GM19035 (cell line): ENCODE results near the gene CTNNA3.
"Not testable (repeated sequence)": the region's sequence is repeated elsewhere in the genome, so short reads cannot be mapped to it uniquely, and the experiment has no call there.

Experiments used
- ATAC-seq: cut with Tn5 transposase; IDR thresholded peaks from one replicate; pipeline ENCODE4 v1.9.1; 2021; ENCODE audit not compliant: unreplicated experiment

Gene CTNNA3

DNA sequence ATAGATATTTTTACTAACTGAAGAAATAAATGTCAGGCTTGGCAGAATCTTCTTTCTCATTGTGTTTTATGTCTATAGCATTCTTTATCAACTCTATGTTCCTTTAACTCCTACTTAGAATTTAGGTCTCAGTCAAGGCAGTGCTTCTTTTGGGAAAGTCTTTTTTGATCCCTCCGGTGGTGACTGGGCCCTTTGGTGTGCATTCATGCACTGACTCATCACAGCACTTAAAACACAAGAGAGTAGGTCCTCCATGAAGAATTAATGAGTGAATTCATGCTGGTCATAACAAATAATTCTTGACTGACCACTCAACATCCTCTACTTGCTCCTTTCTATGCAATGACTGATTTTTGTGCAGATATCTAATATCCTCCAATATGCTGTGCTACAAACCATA is 1229.0 kb downstream of the CTNNA3 start:
- ATAC-seq, result no peak

DNA sequence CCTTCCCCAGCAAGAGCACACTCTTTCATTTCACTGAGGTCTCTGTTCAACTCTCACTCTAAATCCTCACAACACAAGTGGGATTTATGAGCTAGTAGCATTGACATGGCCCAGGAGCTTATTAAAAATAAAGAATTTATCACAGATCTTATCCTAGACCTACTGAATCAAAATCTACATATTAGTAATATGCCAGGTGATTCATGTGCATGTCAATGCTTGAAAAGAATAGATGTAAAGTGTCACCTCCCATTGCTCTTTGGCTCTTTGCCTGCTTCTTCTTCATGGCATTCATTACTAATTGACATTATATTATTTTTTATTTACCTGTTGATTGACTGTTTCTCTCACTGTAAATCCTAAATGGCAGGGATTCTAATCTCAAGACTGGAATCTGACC is 1229.4 kb downstream of the CTNNA3 start:
- ATAC-seq, result no peak

DNA sequence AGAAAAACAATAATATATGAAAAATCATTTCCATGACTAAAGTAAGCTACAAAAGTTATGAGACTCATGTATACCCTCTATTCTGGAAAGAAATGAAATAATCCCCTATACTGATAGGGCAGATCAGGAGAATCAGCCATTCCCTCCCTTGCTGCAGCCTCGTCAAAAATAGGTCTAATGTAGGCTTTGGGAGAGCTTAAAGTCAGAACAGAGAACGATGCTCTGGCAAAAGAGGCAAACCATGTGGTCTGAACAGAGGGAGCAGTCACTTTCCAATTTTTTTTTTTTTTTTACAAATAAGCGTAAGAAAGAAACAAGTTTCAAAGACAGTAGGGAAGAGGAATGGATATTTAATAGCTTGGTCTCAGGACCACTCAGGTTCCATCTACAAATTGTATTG is 1232.4 kb downstream of the CTNNA3 start:
- no peak for ATAC-seq

DNA sequence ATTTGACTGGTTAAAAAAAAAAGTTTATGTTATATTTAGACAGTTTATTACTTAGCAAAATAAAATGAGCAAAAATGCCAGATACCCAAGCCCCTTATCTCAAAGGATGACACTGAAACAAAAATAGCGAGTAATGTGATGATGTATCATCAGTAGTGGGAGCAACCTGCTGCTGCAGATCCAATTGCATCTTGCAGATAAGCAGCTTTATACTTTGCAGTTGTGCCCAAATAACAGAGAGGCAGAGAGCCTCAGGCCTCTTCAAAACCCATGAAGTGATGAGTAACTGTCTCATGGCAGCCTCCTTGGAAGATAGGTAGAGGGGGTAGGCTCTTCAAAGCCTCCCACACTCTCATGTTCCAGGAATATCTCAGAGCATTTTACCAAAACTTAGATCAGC is 1238.4 kb downstream of the CTNNA3 start:
- no peak for ATAC-seq

DNA sequence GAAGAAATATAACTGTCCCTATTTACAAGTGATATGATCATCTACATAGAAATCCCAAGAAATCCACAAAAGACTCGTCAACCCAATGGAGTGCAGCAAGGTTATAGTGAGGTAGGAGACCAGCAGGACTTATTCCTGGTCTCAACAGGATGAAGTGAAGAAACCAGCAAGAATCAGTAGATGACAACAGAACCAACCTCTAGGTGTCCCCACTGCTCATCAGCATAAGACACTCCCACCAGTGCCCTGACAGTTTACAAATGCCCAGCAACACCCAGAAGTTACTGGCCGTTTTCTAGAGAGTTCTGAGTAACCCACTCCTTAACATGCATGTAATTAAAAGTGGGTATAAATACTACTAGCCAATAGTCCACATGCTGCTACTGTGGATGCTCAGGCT is 1240.7 kb downstream of the CTNNA3 start:
- no peak for ATAC-seq

DNA sequence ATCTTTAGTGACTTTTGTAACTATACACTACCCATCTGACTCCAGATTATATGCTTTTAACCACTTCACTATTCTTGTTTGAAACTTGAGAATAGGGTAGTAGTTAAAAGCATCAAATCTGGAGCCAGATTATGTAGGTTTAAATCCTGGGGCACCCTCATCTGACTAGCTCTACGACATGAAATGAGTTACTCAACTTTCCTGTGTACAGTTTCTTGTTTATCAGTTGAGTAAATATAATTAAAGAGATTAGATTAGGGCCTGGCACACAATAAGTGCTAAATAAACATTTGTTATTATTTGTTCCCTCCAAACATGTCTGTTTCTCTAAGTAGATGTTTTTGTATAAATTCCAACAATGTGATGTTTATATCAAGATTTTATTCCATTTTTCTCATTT is 1255.4 kb downstream of the CTNNA3 start:
- ATAC-seq, result no peak

DNA sequence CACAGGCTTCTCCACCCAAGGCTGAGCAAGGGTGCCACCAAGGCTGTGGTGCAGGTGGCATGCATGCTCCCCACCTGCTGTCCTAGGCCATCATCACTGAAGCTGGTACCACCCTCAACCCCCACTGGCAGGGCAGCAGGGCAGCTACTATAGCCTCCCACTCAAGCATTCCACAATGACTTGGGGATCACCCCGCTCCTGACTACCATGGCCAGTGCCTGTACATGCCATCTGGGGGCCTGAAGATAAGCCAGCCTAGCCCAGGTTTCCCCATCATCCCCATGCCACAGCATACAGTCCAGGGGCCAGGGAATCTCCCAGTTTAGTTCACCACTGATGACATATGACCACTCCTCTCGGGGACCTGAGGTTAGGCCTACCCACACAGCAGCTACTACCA is 1281.1 kb downstream of the CTNNA3 start:
- no peak for ATAC-seq

DNA sequence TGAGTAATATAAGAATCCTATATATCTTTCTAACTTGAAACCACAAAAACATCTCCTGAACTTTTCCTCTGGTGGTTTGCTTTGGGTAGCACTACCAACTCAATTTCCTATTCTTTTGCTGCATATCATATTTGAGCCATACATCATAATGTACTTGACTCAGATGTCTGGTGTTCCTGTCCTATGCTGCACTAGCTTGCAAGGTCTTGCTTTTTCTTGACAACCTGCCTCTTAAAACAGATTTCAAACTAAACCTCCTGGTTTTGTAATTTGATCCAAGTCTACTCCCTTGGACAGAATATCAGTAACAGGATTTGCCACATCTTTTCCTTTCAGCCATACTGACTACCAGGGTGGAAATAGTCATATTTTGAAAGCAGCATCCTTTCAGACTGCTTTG is 1290.4 kb downstream of the CTNNA3 start:
- no peak for ATAC-seq

DNA sequence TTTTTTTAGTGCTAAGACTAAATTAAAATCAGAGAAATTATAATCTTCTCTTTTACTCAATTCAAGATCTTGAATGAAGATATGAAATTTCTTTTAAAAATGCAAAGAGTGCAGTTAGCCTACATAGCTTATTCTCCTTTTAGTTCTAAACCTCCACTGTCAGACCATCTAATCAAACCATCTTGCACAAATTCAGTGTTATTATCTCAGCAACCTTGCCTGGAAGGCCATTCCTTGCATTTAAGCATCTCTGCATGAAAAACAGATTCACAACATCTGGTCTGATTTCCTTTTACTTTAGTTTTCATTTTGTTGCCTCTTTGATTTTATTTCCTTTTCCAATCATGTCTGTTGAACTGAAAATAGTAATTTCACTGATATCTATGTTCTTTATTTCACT is 1297.3 kb downstream of the CTNNA3 start:
- no peak for ATAC-seq

DNA sequence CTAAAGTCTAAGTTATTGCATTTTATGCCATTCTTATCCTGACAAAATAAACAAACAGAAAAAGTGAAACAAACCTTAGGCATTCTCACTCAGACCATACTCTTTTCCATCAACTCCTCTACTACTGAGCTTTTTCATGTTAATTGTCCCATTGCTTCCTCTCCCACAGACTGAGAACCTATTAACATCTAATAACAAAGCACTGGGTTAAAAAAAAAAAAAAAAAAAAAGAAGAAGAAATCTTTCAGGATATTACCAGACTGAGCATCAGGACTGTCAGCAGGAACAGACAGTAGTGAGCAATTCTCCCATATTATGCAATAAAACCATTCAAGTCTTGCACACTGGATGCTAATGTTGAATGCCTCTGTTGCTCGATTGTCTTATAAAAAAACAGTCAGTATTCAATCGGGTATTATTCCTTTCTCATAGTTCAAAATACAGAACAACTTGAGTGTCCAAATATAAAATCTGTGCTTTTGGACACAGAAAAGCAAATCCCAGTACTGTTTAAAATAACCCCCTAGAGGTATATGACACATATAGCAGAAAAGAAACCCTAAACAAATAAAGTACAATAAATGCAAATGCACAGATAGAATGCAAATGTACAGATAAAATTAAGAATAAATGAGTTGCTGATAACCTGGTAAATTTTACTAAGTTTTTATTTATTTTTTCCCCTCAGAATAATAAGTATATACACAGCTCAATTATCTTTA is 1301.5 kb downstream of the CTNNA3 start:
- ATAC-seq, result no peak

DNA sequence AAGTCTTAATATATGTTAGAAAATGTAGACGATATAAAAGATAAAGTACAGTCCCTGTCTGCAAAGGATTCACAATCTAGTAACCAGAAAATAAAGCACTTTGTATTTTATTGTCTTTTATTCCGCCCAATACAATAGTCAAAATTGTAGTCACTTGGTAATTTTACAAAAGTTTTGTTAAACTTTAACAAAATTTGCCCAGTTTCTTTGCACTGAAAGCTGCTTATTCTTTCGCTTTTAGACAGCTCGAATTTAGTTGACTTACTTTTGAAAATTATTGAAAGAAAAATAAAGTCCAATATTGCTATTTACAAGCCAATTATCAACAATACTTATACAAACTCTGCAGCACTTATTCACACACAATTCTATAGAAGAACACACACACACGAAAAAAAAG is 1305.1 kb downstream of the CTNNA3 start:
- no peak for ATAC-seq

DNA sequence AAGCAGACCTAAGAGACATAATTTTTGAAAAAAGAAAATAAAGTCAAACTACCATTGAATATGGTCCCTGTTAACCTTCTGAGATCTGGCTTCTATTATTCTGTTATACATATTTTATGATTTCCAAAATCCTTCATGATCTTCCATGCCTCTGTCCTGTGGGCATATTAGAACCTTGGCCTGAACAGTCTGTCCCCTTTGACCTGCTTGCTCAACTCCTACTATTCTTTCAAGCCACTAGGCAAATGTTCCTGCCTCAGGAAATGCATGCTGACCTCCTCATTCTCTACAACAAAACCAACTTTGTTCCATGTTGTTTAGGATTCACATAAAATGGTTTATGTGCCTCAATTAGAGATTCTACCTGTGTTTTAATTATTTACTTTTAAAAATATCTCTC is 1315.0 kb downstream of the CTNNA3 start:
- ATAC-seq, result no peak

DNA sequence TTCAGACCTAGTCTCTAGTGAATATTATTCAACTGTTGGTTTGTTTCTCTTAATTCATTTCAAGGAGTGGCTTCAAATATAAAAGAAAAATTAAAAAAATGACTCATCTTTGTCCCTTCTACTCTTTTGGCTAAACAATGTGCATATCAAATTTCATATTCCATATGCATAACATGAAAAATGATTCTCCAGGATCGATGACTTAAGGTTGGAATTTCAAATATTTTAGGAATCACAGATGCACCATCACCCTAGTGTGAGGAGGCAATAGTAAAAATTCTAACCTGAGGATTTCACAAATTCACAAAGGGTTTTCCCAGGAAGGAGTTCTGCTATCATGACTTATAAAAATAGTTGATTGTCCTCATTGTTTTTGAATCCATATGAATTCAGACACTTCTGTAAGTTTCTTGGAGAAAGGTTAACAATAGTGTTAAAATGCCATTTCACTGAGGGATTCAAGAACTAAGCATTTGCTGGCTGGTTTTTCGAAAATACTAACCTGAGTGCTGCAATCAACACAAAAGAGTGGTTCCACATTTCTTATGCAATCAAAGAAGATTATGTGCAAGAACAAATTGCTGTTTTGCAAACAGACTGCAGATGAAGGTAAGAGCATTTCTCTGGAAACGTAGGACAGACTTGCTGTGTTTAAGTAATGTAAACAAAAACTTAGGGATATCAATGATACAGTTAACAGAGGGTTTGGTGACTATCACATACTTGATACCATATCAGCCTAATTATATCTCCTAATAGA is 1317.7 kb downstream of the CTNNA3 start:
- ATAC-seq, result no peak

DNA sequence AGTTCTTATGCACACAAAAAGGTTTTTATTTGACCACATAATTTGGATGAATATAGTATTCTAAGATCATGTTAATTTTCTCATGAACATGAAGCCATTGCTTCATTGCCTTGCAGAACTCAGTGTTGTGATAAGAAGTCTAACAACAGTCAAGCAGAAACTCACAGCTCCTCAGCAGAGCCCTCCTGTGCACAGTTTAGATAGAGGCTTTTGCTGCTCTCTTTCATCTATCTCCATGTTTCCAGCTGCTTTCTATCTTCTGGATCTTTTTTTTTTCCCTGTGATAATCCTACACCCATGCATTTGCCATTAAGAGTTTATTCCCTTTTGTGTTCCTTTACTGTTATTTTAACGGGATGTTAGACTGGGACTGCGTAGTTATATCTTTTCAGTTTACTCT is 1327.8 kb downstream of the CTNNA3 start:
- ATAC-seq, result no peak

DNA sequence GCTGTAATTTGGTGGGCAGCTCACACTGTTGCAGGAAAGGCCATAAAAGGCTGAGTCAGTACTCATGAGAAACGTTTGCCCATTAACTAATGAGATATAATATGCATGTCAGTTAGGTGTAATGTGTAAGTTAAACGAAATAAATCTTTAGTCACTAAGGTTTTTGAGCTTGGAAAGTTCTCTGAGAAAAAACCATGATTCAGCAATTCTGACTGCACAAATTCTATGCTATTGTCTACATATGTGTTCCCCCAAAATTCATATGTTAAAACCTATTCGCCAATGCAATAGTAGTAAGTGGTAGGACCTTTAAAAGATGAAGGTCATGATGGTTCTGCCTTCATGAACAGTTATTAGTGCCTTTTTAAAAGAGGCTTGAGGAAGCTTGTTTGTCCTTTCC is 1329.8 kb downstream of the CTNNA3 start:
- ATAC-seq, result no peak

DNA sequence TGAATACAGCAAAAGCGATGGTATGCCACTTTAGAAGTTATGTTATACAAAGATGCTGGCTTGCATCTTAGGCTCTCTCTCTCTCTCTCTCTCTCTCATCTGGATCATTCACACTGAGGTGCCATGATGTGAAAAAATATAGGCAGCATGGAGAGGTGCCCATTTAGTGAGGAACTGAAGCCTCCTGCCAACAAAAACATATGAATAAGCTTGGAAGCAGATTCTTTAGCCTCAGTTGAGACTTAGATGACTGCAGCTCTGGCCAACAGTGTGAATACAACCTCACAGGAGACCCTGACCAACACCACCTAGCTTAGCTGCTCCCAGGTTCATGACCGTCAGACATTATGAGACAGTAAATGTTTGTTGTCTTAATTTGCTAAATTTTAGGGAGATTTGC is 1330.3 kb downstream of the CTNNA3 start:
- ATAC-seq, result no peak

DNA sequence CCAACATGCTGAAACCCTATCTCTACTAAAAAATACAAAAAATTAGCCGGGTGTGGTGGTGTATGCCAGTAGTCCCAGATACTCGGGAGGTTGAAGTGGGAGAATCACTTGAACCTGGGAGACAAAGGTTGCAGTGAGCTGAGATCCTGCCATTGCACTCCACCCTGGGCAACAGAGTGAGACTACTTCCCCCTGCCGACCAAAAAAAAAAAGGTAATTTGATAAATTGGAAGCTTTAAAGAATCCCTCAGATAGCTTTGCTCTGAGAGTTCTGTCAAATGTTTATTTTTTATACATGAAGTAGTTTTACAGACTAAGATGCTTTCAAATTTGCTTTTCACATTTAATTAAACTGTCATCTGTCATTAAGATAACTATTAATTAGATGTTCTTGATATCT is 1333.5 kb downstream of the CTNNA3 start:
- no peak for ATAC-seq

DNA sequence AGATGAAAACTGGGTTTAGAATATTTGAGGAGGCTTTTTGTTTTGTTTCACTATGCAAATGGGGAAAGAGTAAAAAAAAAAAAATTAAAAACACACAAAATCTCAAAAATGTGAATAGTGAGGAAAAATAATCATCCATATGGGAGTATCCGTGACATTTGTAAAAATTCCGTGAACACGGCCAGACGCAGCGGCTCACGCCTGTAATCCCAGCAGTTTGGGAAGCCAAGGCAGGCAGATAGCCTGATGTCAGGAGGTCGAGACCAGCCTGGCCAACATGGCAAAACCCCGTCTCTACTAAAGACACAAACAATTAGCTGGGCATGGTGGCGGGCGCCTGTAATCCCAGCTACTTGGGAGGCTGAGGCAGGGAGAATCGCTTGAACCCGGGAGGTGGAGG is 1342.2 kb downstream of the CTNNA3 start:
- not testable (repeated sequence) for ATAC-seq

DNA sequence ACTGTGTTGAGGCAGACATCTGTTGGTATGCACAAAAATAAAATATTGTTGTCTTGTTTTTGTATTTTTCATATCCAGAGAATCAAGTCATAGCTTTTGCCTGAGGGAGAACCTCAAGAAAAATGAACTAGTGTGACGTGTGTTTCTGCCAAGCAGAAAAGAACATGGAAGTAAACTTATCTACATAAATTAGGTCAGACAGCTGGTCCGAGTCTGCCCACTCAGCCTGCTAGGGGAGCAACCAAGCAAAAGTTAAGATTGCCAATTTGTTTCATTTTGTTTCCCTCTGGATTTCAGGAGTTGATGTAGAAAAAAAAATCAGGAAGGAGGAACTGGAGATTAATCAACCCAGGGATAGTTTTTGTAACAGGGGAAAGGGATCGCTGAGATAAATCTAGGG is 1342.6 kb downstream of the CTNNA3 start:
- no peak for ATAC-seq

DNA sequence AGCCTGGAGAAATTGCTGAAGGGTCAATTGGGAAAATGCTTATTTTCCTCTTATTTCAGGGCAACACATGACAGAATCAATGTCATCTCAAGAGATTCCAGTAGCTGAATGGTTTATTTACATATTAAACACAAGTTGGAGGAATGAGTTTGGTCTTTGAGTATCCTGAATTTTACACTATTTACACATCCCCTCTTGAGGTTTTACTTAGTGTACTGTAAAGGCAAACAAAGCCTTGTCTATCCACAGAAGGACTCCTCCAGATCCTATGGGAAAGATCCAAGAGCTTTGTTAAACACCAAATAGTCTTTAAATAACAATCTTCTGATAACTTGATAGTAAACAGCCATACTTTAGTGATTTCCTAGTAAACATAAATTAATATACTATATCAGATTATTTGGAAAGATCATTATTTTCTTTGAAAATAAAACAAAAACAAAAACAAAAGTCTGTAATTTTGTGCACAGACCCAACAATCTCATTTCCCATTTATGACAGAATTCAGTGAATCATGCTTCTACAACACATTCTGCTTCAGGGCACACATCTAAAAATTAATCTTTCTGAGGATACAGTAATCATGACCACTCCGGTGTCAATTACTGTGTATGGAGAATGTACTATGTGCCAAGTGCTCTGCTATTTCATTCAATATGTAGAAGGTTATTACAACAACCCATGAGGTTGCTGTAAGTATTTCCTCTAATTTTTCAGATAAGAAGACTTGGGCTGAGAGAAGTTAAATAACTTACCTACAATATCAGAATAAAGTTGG is 1345.2 kb downstream of the CTNNA3 start:
- no peak for ATAC-seq

DNA sequence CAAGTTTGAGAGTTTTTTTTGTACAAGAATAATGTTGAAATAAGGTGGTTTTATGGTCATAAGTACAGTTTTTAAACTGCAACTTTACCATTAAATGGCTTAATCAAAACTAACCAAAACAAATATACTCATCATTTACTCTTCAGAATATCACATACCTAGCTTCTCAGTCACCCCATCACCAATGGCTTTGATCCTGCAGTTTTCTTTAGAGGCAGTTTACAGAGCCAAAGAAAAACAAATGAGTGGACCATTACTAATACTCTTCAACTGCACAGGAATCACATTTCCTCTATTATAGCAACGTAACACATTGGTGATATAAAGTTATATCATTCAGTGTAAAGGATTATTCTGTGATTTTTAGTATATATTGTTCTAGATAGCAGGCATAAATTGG is 1346.3 kb downstream of the CTNNA3 start:
- no peak for ATAC-seq

DNA sequence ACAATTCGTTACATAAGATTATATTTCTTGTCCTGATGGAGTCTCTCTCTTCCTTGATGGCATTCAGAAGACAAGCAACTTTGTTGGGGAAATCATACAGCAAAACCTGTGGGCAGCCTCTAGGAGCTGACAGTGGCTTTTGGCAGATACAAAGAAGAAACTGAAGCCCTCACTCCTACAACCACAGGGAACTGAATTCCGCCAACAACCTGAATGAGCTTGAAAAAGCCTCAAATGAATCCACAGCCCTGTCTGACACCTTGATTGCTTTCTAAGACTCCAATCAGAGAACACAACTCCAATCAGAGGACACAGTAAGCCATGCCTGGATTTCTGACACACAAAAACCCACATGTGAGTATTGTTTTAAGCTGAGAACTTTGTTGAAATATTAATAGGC is 1346.9 kb downstream of the CTNNA3 start:
- ATAC-seq, result no peak
